ENCODE measurements around the gene TMEM63A.

DNA sequence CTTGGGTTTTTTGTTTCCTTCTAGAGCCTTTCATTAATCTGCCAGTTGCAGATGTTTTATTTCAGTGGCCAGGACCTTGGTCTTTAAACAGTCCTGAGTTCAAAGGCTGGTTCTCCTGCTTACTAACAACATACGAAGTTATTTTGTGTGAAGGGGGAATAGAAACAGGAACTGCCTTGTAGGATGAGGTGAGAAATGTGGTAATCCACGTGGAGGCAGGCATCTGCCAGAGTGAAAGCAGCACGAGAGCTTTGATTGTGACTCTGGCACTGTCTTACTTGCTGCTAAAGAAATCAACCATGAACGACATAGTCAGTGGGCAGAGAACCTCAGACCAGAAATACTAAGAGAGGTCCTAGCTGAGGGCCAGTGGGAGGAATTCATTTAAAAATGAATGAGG lies 30.4 kb downstream of the TMEM63A start:
- TF ChIP-seq CTCF (IDR thresholded peaks at IDR 0.05) (no peak), EZH2 (IDR thresholded peaks at IDR 0.05) (no peak), EZH2phosphoT487 (IDR thresholded peaks at IDR 0.05) (no peak)
